Erythroblast (primary cell): ENCODE results near the gene FASLG.
A peak's percentile ranks its signal among the peaks of the same experiment; 100 is the strongest.
"Not testable (repeated sequence)": the region's sequence is repeated elsewhere in the genome, so short reads cannot be mapped to it uniquely, and the experiment has no call there.

Source experiments
- DNase-seq, 2 experiments: peaks; one replicate each; lab custom pipeline; 2025; lab: John Stamatoyannopoulos, UW
- GATA1 ChIP-seq: IDR thresholded peaks from 2 replicates; pipeline ENCODE4 v1.6.1; 2011; ENCODE audit warnings: low read depth, mild to moderate bottlenecking, control low read depth, low read length, moderate library complexity
- POLR2A ChIP-seq: IDR thresholded peaks from 2 replicates; pipeline ENCODE4 v1.6.1; 2011; ENCODE audit warnings: mild to moderate bottlenecking, low read length

FASLG gene

GRCh38 chr1:172680244-172680643 lies 21.3 kb downstream of the FASLG start:
- TF ChIP-seq GATA1 (no peak), POLR2A (no peak)
- DNase-seq: no peak

GRCh38 chr1:172680733-172681275 lies 21.9 kb downstream of the FASLG start:
- TF ChIP-seq POLR2A (no peak), GATA1 (no peak)
- no peak for DNase-seq

GRCh38 chr1:172682812-172683211 lies 23.9 kb downstream of the FASLG start:
- TF ChIP-seq GATA1 (no peak), POLR2A (no peak)

GRCh38 chr1:172686143-172686542 lies 27.2 kb downstream of the FASLG start:
- DNase-seq: no peak

More at GRCh38 chr1:172682812-172683211, 23.9 kb downstream of the FASLG start:
- DNase-seq: peak in 1 of 2 experiments; percentile 24

GRCh38 chr1:172688428-172689085 lies 29.7 kb downstream of the FASLG start:
- not testable (repeated sequence) for DNase-seq

More at GRCh38 chr1:172686143-172686542, 27.2 kb downstream of the FASLG start:
- TF ChIP-seq POLR2A (no peak), GATA1 (no peak)

- not testable (repeated sequence) for DNase-seq
Measured at GRCh38 chr1:172690925-172691324, 32.0 kb downstream of the FASLG start.

- DNase-seq: no peak
- TF ChIP-seq POLR2A: no peak
- TF ChIP-seq GATA1: no peak
Measured at GRCh38 chr1:172697534-172698002, 38.7 kb downstream of the FASLG start.

GRCh38 chr1:172698224-172698623 lies 39.3 kb downstream of the FASLG start:
- no peak for TF ChIP-seq GATA1
- TF ChIP-seq POLR2A: no peak
- DNase-seq: no peak

GRCh38 chr1:172699111-172699510 lies 40.2 kb downstream of the FASLG start:
- DNase-seq: no peak
- no peak for TF ChIP-seq POLR2A
- TF ChIP-seq GATA1: no peak

GRCh38 chr1:172699695-172700227 lies 40.9 kb downstream of the FASLG start:
- DNase-seq: no peak
- TF ChIP-seq POLR2A (no peak), GATA1 (no peak)

- DNase-seq: no peak
- TF ChIP-seq POLR2A (no peak), GATA1 (no peak)
Measured at GRCh38 chr1:172700556-172700955, 41.7 kb downstream of the FASLG start.

GRCh38 chr1:172704001-172704400 lies 45.1 kb downstream of the FASLG start:
- no peak for DNase-seq
- TF ChIP-seq POLR2A (no peak), GATA1 (no peak)

- no peak for DNase-seq
- TF ChIP-seq GATA1 (no peak), POLR2A (no peak)
Measured at GRCh38 chr1:172704420-172705210, 45.7 kb downstream of the FASLG start.

- TF ChIP-seq POLR2A: no peak
- no peak for TF ChIP-seq GATA1
- no peak for DNase-seq
Measured at GRCh38 chr1:172708452-172708851, 49.5 kb downstream of the FASLG start.
